Measurements from ENCODE around the gene PNPLA1.

PNPLA1 gene, protein sequence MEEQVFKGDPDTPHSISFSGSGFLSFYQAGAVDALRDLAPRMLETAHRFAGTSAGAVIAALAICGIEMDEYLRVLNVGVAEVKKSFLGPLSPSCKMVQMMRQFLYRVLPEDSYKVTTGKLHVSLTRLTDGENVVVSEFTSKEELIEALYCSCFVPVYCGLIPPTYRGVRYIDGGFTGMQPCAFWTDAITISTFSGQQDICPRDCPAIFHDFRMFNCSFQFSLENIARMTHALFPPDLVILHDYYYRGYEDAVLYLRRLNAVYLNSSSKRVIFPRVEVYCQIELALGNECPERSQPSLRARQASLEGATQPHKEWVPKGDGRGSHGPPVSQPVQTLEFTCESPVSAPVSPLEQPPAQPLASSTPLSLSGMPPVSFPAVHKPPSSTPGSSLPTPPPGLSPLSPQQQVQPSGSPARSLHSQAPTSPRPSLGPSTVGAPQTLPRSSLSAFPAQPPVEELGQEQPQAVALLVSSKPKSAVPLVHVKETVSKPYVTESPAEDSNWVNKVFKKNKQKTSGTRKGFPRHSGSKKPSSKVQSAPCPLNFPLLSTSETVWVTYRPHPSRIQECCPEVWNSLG
- 0 to 0.07 reads per million in 2 donors for total RNA-seq

DNA sequence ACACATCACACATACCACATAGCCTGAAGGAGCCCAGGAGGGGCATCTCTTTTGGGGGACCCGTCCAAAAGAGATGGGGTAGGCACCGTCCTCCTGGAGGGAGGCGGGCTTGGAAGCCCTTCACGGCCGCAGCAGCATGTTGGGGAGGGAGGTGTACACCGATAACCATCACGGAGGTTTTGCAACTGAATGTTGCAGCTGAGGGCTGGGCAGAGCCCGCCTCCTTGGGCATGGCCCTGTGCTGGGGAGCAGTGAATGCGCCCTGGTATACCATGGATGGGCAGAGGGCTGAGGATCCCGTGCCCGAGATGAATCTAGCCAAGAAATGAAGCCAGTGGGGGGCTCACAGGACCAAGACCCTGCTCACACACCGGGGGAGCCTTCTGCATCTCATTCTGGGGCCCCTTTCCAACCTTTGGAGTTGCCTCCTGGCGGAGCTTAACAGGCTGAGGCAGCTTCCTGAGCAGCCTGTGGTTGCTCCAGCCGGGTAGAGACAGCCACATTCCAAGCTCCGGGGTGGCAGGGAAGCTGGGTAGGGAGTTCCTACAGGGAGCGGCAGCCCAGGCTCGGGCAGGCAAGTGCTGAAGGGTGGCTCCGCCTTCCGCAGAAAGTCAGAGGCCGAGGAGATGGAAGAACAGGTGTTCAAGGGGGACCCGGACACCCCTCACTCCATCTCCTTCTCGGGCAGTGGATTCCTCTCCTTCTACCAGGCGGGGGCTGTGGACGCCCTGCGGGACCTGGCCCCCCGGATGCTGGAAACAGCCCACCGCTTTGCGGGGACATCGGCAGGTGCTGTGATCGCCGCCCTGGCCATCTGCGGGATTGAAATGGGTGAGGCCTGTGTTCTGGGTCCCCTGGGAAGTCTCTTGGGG is at the start of gene PNPLA1:
TSS of gene PNPLA1 (plus strand) at position 227 of the 872 bp plus-strand sequence. CDS start at position 627, 400 bp downstream.
- no peak for DNase-seq

DNA sequence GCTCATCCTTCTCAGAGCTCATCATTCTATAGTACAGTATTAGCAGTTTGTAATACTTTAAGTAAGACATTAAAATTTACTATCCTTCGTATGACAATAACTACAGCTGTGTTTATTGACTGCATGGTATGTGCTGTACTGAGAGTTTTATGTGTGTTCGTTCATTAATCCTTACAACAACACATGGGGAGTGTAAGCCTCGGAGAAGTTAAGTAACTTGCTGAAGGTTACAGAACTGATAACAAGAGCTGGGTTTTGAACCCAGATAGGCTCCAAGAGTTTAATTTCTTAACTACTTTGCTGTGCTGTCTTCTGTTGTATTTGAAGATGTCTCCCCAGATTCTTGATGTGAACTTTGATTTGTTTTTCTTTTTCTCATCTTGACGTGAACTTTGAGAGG is 49.6 kb upstream of the PNPLA1 start:
- DNase-seq = no peak

DNA sequence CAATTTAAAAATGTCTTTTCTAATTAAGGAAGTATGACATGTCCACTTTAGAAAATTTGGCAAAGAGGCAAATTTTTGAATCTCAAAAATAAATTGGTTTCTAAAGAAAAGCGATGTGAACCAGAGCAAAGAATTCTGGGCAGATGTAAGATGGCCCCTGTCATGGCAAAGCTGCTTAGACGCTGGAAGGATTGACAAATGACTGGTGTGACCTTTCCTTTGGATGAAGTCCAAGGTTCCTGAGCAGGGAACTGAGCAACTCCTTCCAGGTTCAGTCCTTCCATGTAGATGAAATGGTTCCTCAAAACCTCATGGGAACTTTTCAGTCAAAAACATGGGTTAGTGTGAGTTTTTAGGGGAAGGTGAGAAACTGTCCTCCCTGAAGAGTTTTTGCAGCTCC is 48.2 kb upstream of the PNPLA1 start:
- DNase-seq = no peak

GRCh38 chr6:36222924-36223323 is 46.9 kb upstream of the PNPLA1 start:
- no peak for DNase-seq

DNA sequence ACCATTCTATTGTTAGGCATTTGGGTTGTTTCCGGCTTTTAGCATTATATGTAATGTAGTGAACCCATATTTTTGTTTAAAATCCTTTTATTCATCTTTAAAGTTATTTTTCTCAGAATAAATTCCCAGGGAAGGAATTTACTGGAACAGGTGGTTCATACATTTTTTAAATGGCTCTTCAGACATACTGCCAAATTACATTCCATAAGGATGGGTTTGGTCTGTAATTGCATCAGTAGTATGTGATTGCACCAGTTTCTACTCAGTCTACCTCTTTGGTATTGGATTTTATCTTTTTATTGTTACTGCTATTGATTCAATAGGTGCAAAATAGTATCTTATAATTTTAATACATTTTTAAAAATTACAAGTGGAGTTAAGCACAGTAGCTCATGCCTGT is 46.2 kb upstream of the PNPLA1 start:
- DNase-seq = no peak

GRCh38 chr6:36224918-36225461 is 44.9 kb upstream of the PNPLA1 start:
- no peak for DNase-seq

DNA sequence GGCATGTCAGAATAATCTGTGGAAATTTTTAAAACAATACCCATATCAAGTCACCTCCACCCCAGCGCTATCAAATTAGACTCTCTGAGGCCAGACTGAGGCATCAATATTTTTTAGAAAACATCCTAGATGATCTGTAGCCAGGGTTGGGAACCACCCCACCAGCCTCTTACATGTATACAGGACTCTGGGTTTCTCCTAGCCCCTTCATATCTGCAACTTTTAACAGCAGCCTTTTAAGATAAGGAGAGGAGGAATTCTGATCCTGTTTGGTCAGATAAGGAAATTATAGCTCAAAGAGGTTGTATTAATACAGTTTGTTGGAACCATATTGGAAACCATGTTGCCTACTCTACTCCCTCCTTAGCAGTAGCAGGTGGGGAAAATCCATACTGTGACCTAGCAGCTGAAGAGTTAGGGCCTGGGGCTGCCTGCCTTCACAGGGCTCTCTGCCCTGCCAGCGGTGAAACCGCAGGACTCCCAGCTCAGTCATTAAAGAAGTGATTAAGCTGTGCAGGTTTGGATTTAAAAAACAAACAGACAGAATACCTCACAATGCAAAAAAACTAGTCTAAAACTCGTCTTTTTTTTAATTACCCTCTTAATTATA is 43.3 kb upstream of the PNPLA1 start:
- DNase-seq = no peak

DNA sequence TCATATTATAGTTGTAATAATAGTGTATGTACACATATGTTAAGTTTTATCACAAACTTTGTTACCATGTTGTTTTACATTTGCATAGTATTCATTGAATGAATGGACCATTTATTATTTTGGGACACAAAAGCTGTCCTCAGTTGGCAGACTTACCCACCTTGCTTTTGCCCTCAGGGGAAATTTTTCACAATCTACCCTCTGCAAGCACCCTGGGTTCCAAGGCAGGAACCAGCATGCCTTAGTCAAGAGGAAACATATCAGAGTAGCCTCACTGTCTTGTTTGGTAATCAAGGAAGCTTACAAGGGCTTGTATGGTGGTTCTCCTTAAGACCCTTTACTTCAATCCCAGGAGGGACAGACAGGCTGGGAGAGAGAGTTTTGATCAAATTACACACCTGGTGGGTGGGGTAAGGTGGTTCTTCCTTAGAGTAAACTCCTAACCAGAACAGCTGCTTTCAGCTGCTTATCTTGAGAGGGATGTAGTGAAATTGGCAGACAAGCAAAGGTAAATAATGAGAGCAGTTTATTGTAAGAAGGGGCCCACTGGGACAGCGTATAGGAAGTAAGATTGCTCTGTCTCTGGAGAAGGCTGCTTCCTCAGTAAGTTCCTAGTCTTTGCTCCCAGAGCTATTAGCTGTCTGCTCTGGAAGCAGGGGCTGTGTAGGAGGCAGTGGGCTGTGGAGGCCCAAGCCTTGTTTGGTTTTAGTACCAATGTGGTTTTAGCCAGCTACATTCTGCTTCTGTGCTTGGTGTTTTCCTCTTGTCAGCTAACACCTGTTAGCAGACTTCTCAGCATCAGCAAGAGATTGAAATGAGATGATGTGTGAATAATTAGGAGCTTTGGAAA is 42.3 kb upstream of the PNPLA1 start:
- no peak for DNase-seq

DNA sequence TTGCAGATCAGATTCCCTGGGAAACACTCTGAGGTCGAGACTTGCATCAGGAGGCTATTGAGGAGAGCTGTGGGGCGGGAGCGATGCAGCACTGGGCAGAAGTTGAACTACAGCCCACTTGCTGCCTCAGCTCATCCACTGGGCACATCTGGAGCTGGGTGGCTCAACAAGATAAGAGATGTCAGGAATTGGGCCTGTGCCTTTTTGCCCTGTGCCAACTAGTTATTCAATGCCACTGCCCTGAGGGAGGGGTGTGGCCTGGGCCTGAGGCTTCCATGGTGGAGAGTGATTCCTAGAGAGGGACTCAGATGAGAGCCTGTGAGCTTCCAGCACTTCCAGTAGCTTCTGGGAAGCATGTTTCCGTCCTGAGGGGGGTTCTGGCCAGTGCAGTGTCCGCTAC is 40.6 kb upstream of the PNPLA1 start:
- no peak for DNase-seq

- DNase-seq = no peak
These were observed 39.5 kb upstream of the PNPLA1 start for GRCh38 chr6:36230371-36230770.

- DNase-seq = no peak
These were observed 37.7 kb upstream of the PNPLA1 start for GRCh38 chr6:36232172-36232571.

DNA sequence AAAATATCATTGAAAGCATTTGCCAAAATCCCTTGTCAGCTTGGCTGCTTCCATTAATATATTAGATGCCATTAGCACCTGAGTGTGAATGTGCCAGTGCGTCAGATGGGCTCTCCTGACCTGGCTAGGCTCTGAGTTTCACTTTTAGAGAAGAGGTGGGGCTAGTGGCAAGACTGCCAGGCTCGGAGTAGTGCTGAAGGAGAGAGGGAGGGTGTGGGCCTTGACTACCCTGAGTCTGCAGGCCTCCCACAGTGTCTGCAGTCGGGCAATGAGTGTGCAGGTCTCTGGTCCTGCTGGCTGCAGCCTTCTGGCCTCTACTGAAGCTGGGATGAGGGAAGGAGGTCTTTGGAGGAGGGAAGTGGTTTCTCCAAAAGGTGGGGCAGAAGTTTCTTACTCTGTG is 34.6 kb upstream of the PNPLA1 start:
- DNase-seq = no peak

DNA sequence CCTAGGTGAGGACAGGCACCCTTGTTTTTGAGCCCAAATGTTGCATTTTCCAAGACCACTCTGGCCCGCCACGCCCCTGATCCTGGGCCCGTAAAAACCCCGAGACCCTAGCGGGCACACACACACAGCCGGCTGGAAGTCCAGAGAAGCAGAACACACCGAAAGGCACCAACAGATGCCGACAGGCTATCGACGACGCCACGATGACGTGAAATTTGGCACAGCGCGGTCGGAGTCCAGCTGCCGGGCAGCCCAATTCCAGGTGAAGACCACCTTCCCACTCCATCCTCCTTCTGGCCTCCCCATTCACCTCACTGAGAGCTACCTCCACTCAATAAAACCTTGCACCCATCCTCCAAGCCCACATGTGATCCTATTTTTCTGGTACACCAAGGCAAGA is 34.0 kb upstream of the PNPLA1 start:
- DNase-seq = no peak

GRCh38 chr6:36239774-36240173 is 30.1 kb upstream of the PNPLA1 start:
- no peak for DNase-seq

DNA sequence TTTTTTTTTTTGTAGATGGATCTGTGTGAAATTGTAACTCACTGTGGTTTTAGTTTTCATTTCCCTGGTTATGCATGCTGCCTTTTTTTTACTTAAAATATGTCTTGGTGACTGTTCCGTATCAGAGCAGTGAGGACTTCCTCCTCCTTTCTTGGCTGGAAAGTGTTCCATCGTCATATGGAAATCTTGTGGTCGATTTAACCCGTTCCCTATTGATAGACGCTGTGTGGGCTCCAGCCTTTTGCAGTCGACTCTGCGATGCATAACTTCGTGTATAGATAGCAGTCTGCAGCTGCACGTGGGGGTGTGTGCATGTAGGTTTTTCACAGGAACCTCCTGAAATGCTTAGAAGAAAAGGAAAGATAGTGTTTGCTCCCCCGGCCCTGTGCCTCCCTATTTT is 28.1 kb upstream of the PNPLA1 start:
- DNase-seq = no peak

GRCh38 chr6:36242161-36242560 is 27.7 kb upstream of the PNPLA1 start:
- no peak for DNase-seq

DNA sequence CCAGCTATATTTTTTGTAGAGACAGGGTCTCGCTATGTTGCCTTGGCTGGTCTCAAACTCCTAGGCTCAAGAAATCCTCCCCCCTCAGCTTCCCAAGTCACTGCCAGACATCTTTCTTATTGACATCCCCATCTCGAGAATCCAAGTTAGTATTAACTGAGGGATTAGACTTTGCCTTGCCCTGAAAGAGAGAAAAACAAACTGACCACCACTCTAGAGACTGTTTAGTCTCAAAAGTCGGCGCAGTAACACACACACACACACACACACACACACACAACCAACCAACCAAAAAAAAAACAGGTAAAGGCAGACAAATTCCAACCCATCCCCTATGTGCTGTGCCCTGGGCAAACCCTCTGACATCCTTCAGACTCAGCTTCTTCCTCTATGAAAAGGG is 27.2 kb upstream of the PNPLA1 start:
- DNase-seq = no peak

GRCh38 chr6:36243562-36244212 is 26.2 kb upstream of the PNPLA1 start:
- no peak for DNase-seq

GRCh38 chr6:36244641-36245280 is 25.1 kb upstream of the PNPLA1 start:
- no peak for DNase-seq

DNA sequence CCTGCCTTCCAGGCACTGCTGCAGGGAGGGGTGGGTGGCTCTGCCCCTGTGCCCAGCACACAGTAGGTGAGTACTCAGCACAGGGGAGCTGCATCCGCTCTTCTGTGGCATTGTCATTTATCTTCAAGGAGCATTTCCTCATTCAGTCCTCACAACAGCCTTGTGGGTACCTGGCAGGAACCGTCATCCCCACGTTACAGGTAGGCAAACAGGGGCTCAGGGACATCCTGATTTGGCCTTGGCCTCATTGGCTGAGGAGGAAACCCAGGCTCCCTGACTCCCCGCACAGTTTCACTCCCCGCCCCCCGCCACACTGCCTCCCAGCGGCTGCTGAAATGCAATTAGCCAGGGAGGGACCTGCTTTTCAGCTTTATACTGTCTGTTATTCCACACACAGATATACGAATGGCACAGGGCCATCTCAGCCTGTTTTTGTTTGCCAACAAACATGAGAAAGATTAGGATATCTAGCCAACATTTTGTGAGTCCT is 24.2 kb upstream of the PNPLA1 start:
- DNase-seq = no peak

All from T-helper 2 cell (primary cell).